ENCODE results near the gene POU2F1. TPM values are rescaled to one million over a fixed set of nuclear protein-coding genes. Genes with fewer than 3 reads are reported as not detected.
A peak's percentile ranks its signal among the peaks of the same experiment; 100 is the strongest.

The POU2F1 gene
- 13.2 TPM for polyA plus RNA-seq (2013, experiment 1 of 2)
- polyA plus RNA-seq (2013, experiment 2 of 2), result 14.4 TPM

- Histone ChIP-seq H3K9ac (ENCODE audit: low read depth, low read length) (peak within 1 kb of the TSS; percentile 99), H3K9me3 (ENCODE audit: insufficient read depth, low read depth, low read length) (no peaks in the 10 kb centered on the region), H3K27ac (ENCODE audit: low read depth, low read length) (peak within 1 kb of the TSS; percentile 100), H3K36me3 (ENCODE audit: insufficient read depth, low read length) (no peaks in the 10 kb centered on the region), H3K4me1 (ENCODE audit: insufficient read depth, low read length) (peaks cover 39% of the 10 kb centered on the region), H3K27me3 (ENCODE audit: insufficient read depth, low read length) (no peaks in the 10 kb centered on the region), H3K4me3 (ENCODE audit: low read length) (peak within 1 kb of the TSS; percentile 87)
- WGBS, result under 1% methylated on average over 49 of the region's 53 CpGs
Observed at GRCh38 chr1:167220537-167221125, at the start of gene POU2F1. POU2F1 (plus strand) TSS chr1:167220886; CDS start chr1:167220898, 12 bp downstream.

DNA sequence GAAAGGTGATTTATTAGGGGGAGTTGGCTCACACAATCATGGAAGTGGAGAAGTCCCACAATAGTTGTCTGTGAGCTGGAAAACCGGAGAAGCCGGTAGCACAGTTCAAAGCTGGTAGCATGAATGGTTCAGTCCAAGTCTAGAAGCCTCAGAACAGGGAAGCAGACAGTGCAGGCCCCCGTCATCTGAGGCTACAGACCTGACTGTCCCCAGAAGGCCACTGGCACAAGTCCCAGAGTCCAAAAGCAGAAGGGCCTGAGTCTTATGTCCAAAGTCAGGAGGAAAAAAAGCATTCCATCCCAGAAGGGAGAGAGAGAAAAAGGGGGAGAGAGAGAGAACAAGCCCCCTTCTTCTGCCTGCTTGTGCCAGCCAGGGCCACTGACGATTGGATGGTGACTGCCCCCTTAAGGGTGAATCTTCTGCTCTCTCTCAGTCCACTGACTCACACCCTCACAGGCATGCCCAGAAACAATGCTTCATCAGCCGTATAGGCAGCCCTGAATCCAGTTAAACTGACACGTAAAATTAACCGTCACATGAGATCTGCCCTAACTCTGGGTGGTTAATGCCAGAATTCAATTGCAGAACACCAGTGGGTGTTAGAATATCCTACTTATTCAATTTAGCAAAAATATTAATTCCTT lies 49.3 kb upstream of the POU2F1 start:
- Histone ChIP-seq H3K27ac (ENCODE audit: low read depth, low read length) (no peak overlapping the region), H3K4me3 (ENCODE audit: low read length) (no peak overlapping the region), H3K4me1 (ENCODE audit: insufficient read depth, low read length) (peaks cover 32% of the 10 kb centered on the region), H3K27me3 (ENCODE audit: insufficient read depth, low read length) (no peaks in the 10 kb centered on the region), H3K9me3 (ENCODE audit: insufficient read depth, low read depth, low read length) (no peaks in the 10 kb centered on the region), H3K9ac (ENCODE audit: low read depth, low read length) (no peak overlapping the region), H3K36me3 (ENCODE audit: insufficient read depth, low read length) (no peaks in the 10 kb centered on the region)
- 82% methylated on average over 7 of the region's 7 CpGs for WGBS

GRCh38 chr1:167173516-167174184 lies 47.0 kb upstream of the POU2F1 start:
- Histone ChIP-seq H3K4me3 (ENCODE audit: low read length) (peak overlapping the region; percentile 29; the same call in 1 of the 2 replicates), H3K27me3 (ENCODE audit: insufficient read depth, low read length) (no peaks in the 10 kb centered on the region), H3K4me1 (ENCODE audit: insufficient read depth, low read length) (peaks cover 24% of the 10 kb centered on the region; the same call in 1 of the 2 replicates), H3K36me3 (ENCODE audit: insufficient read depth, low read length) (no peaks in the 10 kb centered on the region), H3K9me3 (ENCODE audit: insufficient read depth, low read depth, low read length) (no peaks in the 10 kb centered on the region), H3K9ac (ENCODE audit: low read depth, low read length) (peak overlapping the region; percentile 32; the same call in 1 of the 2 replicates), H3K27ac (ENCODE audit: low read depth, low read length) (peak overlapping the region; percentile 68; the same call in 1 of the 2 replicates)
- 44% methylated on average over 5 of the region's 5 CpGs for WGBS

DNA sequence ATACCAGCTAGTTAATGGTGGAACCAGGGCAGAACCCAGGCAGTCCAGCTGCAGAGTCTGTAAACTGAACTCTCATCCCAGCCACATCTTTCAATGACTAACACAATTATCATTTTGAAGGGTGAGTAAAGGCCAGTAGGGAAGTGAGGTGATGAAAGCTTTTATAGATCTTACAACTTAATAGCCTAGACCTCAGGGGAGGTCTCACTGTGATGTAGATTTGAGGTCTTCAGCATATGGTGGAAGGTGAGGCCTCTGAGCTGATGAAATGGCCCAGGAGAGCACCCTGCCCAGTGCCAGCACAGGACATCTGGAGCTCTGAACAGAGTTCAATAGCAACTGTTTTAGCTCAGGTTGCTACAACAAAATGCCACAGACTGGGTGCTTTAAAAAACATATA lies 44.8 kb upstream of the POU2F1 start:
- H3K4me3 ChIP-seq (ENCODE audit: low read length), result no peak overlapping the region
- H3K27ac ChIP-seq (ENCODE audit: low read depth, low read length), result no peak overlapping the region

DNA sequence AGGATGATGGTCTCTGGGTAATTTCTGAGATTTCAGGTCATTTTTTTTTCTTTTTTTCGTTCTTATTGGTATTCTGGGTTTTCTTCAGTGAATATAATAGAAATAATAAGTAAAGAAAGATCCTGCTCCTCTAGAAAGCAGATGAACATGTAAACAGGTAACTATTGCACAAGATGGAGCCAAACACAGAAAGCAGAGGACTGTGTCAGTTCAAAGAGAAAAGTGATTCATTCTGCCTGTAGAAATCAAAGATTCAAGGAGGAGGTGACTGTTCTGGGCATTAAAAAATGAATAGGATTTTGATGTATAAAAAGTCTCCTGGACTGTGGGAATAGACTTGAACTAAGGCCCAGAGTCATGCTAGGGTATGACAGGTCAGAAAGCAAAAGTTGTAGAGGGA lies 41.9 kb upstream of the POU2F1 start:
- Histone ChIP-seq H3K9ac (ENCODE audit: low read depth, low read length) (no peak overlapping the region), H3K4me1 (ENCODE audit: insufficient read depth, low read length) (peaks cover 10% of the 10 kb centered on the region; the same call in 1 of the 2 replicates), H3K36me3 (ENCODE audit: insufficient read depth, low read length) (no peaks in the 10 kb centered on the region), H3K9me3 (ENCODE audit: insufficient read depth, low read depth, low read length) (no peaks in the 10 kb centered on the region), H3K27me3 (ENCODE audit: insufficient read depth, low read length) (no peaks in the 10 kb centered on the region), H3K4me3 (ENCODE audit: low read length) (no peak overlapping the region), H3K27ac (ENCODE audit: low read depth, low read length) (no peak overlapping the region)
- WGBS, result no CpG with 5 or more reads among the region's 1 CpG

More for the DNA sequence above, 44.8 kb upstream of the POU2F1 start:
- H3K9me3 ChIP-seq (ENCODE audit: insufficient read depth, low read depth, low read length), result no peaks in the 10 kb centered on the region
- no peak overlapping the region for H3K9ac ChIP-seq (ENCODE audit: low read depth, low read length)
- no peaks in the 10 kb centered on the region for H3K27me3 ChIP-seq (ENCODE audit: insufficient read depth, low read length)
- no peaks in the 10 kb centered on the region for H3K36me3 ChIP-seq (ENCODE audit: insufficient read depth, low read length)
- peaks cover 24% of the 10 kb centered on the region; the same call in 1 of the 2 replicates for H3K4me1 ChIP-seq (ENCODE audit: insufficient read depth, low read length)

GRCh38 chr1:167182571-167183320 lies 37.9 kb upstream of the POU2F1 start:
- Histone ChIP-seq H3K9me3 (ENCODE audit: insufficient read depth, low read depth, low read length) (no peaks in the 10 kb centered on the region), H3K4me1 (ENCODE audit: insufficient read depth, low read length) (no peaks in the 10 kb centered on the region), H3K27ac (ENCODE audit: low read depth, low read length) (no peak overlapping the region), H3K4me3 (ENCODE audit: low read length) (no peak overlapping the region), H3K36me3 (ENCODE audit: insufficient read depth, low read length) (no peaks in the 10 kb centered on the region), H3K27me3 (ENCODE audit: insufficient read depth, low read length) (no peaks in the 10 kb centered on the region), H3K9ac (ENCODE audit: low read depth, low read length) (no peak overlapping the region)

DNA sequence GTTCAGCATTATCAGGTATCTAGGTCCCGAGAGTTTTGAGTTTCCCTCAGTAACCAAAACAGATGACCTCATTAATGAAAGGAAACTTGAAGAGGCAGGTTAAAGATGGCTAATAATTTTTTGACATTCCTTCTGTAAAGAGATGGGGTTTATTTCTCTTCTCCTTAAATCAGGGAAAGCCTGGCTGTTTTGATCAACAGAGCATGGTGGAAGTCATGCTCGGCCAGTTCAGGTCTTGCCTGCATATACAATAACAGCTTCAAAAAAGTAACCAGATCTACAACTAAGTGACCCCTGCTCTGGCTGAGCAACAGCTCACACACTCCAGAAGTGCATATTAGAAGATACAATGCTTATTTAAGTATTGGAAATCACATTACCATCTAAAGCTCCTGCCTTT lies 36.6 kb upstream of the POU2F1 start:
- no peak overlapping the region for H3K27ac ChIP-seq (ENCODE audit: low read depth, low read length)
- H3K9ac ChIP-seq (ENCODE audit: low read depth, low read length), result no peak overlapping the region
- WGBS, result 86% methylated on average over 2 of the region's 2 CpGs
- no peaks in the 10 kb centered on the region for H3K4me1 ChIP-seq (ENCODE audit: insufficient read depth, low read length)
- H3K9me3 ChIP-seq (ENCODE audit: insufficient read depth, low read depth, low read length), result no peaks in the 10 kb centered on the region
- no peaks in the 10 kb centered on the region for H3K27me3 ChIP-seq (ENCODE audit: insufficient read depth, low read length)
- H3K36me3 ChIP-seq (ENCODE audit: insufficient read depth, low read length), result no peaks in the 10 kb centered on the region
- H3K4me3 ChIP-seq (ENCODE audit: low read length), result no peak overlapping the region

DNA sequence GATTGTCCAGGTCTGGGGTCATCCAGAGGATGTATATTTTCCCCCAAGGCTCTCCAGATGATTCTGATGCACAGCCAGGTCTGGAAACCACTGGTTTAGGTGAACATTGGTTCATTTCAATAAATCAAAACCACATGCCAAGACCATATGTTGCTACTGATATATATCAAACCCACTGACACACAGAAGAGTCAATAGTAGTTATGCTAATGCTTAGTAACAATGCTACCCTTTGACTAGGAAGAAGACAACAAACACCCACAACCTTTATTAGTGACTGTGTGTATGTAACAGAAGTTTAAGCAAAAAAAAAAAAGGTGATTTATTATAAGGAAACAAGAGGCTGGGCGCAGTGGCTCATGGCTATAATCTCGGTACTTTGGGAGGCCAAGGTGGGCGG lies 35.6 kb upstream of the POU2F1 start:
- Histone ChIP-seq H3K27me3 (ENCODE audit: insufficient read depth, low read length) (no peaks in the 10 kb centered on the region), H3K27ac (ENCODE audit: low read depth, low read length) (no peak overlapping the region), H3K9me3 (ENCODE audit: insufficient read depth, low read depth, low read length) (no peaks in the 10 kb centered on the region), H3K36me3 (ENCODE audit: insufficient read depth, low read length) (no peaks in the 10 kb centered on the region), H3K4me1 (ENCODE audit: insufficient read depth, low read length) (no peaks in the 10 kb centered on the region), H3K4me3 (ENCODE audit: low read length) (no peak overlapping the region), H3K9ac (ENCODE audit: low read depth, low read length) (no peak overlapping the region)
- 97% methylated on average over 3 of the region's 3 CpGs for whole genome bisulfite sequencing

- H3K36me3 ChIP-seq (ENCODE audit: insufficient read depth, low read length), result no peaks in the 10 kb centered on the region
- no peak overlapping the region for H3K27ac ChIP-seq (ENCODE audit: low read depth, low read length)
- H3K4me1 ChIP-seq (ENCODE audit: insufficient read depth, low read length), result no peaks in the 10 kb centered on the region
- 96% methylated on average over 4 of the region's 6 CpGs for WGBS
- H3K9ac ChIP-seq (ENCODE audit: low read depth, low read length), result no peak overlapping the region
- H3K9me3 ChIP-seq (ENCODE audit: insufficient read depth, low read depth, low read length), result no peaks in the 10 kb centered on the region
- no peak overlapping the region for H3K4me3 ChIP-seq (ENCODE audit: low read length)
- H3K27me3 ChIP-seq (ENCODE audit: insufficient read depth, low read length), result no peaks in the 10 kb centered on the region
Observed at GRCh38 chr1:167185974-167186657, 34.6 kb upstream of the POU2F1 start.

- no peak overlapping the region for H3K4me3 ChIP-seq (ENCODE audit: low read length)
- WGBS, result 97% methylated on average over 2 of the region's 2 CpGs
- H3K9ac ChIP-seq (ENCODE audit: low read depth, low read length), result no peak overlapping the region
- no peaks in the 10 kb centered on the region for H3K4me1 ChIP-seq (ENCODE audit: insufficient read depth, low read length)
- H3K27ac ChIP-seq (ENCODE audit: low read depth, low read length), result no peak overlapping the region
- no peaks in the 10 kb centered on the region for H3K27me3 ChIP-seq (ENCODE audit: insufficient read depth, low read length)
- H3K9me3 ChIP-seq (ENCODE audit: insufficient read depth, low read depth, low read length), result no peaks in the 10 kb centered on the region
- H3K36me3 ChIP-seq (ENCODE audit: insufficient read depth, low read length), result no peaks in the 10 kb centered on the region
Observed at GRCh38 chr1:167186771-167187170, 33.9 kb upstream of the POU2F1 start.

Measured in HUES64 (cell line).